WTC11 (cell line): ENCODE data around the gene TACC2. TPM values are rescaled to one million over a fixed set of nuclear protein-coding genes. Genes with fewer than 3 reads are reported as not detected.

Source experiments
- ATAC-seq: fragments of 200-7000 bp; cut with Tn5 transposase; 2 replicates; pipeline ENCODE4 v1.10.0; 2021; ENCODE audit warnings: mild to moderate bottlenecking, moderate library complexity
- CTCF ChIA-PET: fragments of 300-600 bp; sonication (Branson Sonifier 250); formaldehyde crosslinking; loops from one replicate; lab custom pipeline; 2021; ENCODE audit warnings: antibody characterized with exemption; lab: Charles Lee
- POLR2A ChIA-PET: fragments of 350-600 bp; sonication (Branson Sonifier 250); formaldehyde crosslinking; loops from one replicate; lab custom pipeline; 2021; ENCODE audit warnings: antibody characterized with exemption; lab: Charles Lee
- DNase-seq: peaks from one replicate; pipeline ENCODE4 v3.0.0; 2021; ENCODE audit warnings: low spot score
- H3K27ac Mint-ChIP-seq: 2 replicates; pipeline ENCODE4 v1.8.0; 2021; ENCODE audit warnings: mixed read lengths
- H3K27me3 Mint-ChIP-seq: 2 replicates; pipeline ENCODE4 v1.8.0; 2021; ENCODE audit warnings: low read depth, mild to moderate bottlenecking, moderate library complexity, mixed read lengths
- H3K36me3 Mint-ChIP-seq: 2 replicates; pipeline ENCODE4 v1.8.0; 2021; ENCODE audit warnings: mixed read lengths
- H3K4me1 Mint-ChIP-seq: 2 replicates; pipeline ENCODE4 v1.8.0; 2022; ENCODE audit warnings: mixed read lengths
- H3K4me3 Mint-ChIP-seq: 2 replicates; pipeline ENCODE4 v1.8.0; 2021; ENCODE audit warnings: mild to moderate bottlenecking, moderate library complexity, mixed read lengths
- H3K9me3 Mint-ChIP-seq: 2 replicates; pipeline ENCODE4 v1.8.0; 2021; ENCODE audit warnings: mixed read lengths
- ARID4B ChIP-seq: sonication (generic); formaldehyde crosslinking; IDR thresholded peaks from 2 replicates; pipeline ENCODE4 v1.8.0; 2023; ENCODE audit warnings: missing genetic modification reagents, mild to moderate bottlenecking, borderline replicate concordance
- CREB1 ChIP-seq: sonication (generic); formaldehyde crosslinking; IDR thresholded peaks from 2 replicates; pipeline ENCODE4 v1.8.0; 2023; ENCODE audit warnings: mild to moderate bottlenecking, missing genetic modification reagents
- ESRRA ChIP-seq: sonication (generic); formaldehyde crosslinking; IDR thresholded peaks from 2 replicates; pipeline ENCODE4 v1.8.1; 2022; ENCODE audit warnings: mild to moderate bottlenecking, missing genetic modification reagents, borderline replicate concordance
- ETV6 ChIP-seq: sonication (generic); formaldehyde crosslinking; IDR thresholded peaks from 2 replicates; pipeline ENCODE4 v1.8.1; 2022; ENCODE audit warnings: mild to moderate bottlenecking, missing genetic modification reagents
- FOXK1 ChIP-seq: sonication (generic); formaldehyde crosslinking; IDR thresholded peaks from 2 replicates; pipeline ENCODE4 v1.8.0; 2022; ENCODE audit warnings: mild to moderate bottlenecking, moderate library complexity, missing genetic modification reagents
- FOXP4 ChIP-seq: sonication (generic); formaldehyde crosslinking; IDR thresholded peaks from 2 replicates; pipeline ENCODE4 v1.8.0; 2022; ENCODE audit warnings: mild to moderate bottlenecking, missing genetic modification reagents
- HMGA2 ChIP-seq: fragments of 250-450 bp; sonication (Bioruptor Pico); IDR thresholded peaks from 2 replicates; pipeline ENCODE4 v1.4.0; 2021; ENCODE audit warnings: mild to moderate bottlenecking, moderate library complexity
- JAZF1 ChIP-seq: fragments of 250-450 bp; sonication (Bioruptor Pico); IDR thresholded peaks from 2 replicates; pipeline ENCODE4 v1.9.0; 2021; ENCODE audit warnings: moderate library complexity, mild to moderate bottlenecking, inconsistent platforms
- PRDM15 ChIP-seq: sonication (generic); formaldehyde crosslinking; IDR thresholded peaks from 2 replicates; pipeline ENCODE4 v1.8.0; 2022; ENCODE audit warnings: missing genetic modification reagents
- RORB ChIP-seq: fragments of 250-450 bp; sonication (Bioruptor Pico); IDR thresholded peaks from 2 replicates; pipeline ENCODE4 v1.9.0; 2021; ENCODE audit warnings: mild to moderate bottlenecking
- TEAD4 ChIP-seq: sonication (generic); formaldehyde crosslinking; IDR thresholded peaks from 2 replicates; pipeline ENCODE4 v1.8.0; 2022; ENCODE audit warnings: mild to moderate bottlenecking, missing genetic modification reagents
- ZBTB21 ChIP-seq: sonication (generic); formaldehyde crosslinking; IDR thresholded peaks from 2 replicates; pipeline ENCODE4 v1.8.1; 2023; ENCODE audit warnings: mild to moderate bottlenecking, missing genetic modification reagents, borderline replicate concordance
- ZNF232 ChIP-seq: sonication (generic); formaldehyde crosslinking; IDR thresholded peaks from 2 replicates; pipeline ENCODE4 v1.8.0; 2022; ENCODE audit warnings: mild to moderate bottlenecking, missing genetic modification reagents
- ZNF425 ChIP-seq: fragments of 250-450 bp; sonication (Bioruptor Pico); conservative IDR thresholded peaks from 2 replicates; pipeline ENCODE4 v1.9.0; 2021; ENCODE audit warnings: mild to moderate bottlenecking
- total RNA-seq: library from RNA; stranded (reverse); gene quantifications from 3 replicates; pipeline ENCODE4 v1.2.3, GENCODE V29; 2021
- TF ChIP-seq, protein P1 (sequence below): sonication (generic); formaldehyde crosslinking; IDR thresholded peaks from 2 replicates; pipeline ENCODE4 v1.8.1; 2023; ENCODE audit warnings: mild to moderate bottlenecking, missing genetic modification reagents
- TF ChIP-seq, protein P2 (sequence below): fragments of 250-450 bp; sonication (Bioruptor Pico); IDR thresholded peaks from 2 replicates; pipeline ENCODE4 v1.9.0; 2021; ENCODE audit warnings: moderate library complexity, mild to moderate bottlenecking, inconsistent platforms, borderline replicate concordance
- TF ChIP-seq, protein P3 (sequence below): sonication (generic); formaldehyde crosslinking; IDR thresholded peaks from 2 replicates; pipeline ENCODE4 v1.8.1; 2023; ENCODE audit warnings: mild to moderate bottlenecking, missing genetic modification reagents, moderate library complexity

The TACC2 gene
- total RNA-seq, 1 experiment from 2014 or later: 28.9 TPM

GRCh38 chr10:122082616-122083477 lies 93.9 kb downstream of the TACC2 start (continued):
- no peak for TF ChIP-seq ARID4B
- no peak for TF ChIP-seq FOXK1 (CRISPR knock-in tag)
- no peak for TF ChIP-seq HMGA2 (CRISPR knock-in tag)
- no peak for TF ChIP-seq ETV6 (CRISPR knock-in tag)
- TF ChIP-seq ZNF425 (CRISPR knock-in tag): no peak
- no peak for TF ChIP-seq ZNF232 (CRISPR knock-in tag)
- TF ChIP-seq, all 79 proteins: peak for 0

DNA sequence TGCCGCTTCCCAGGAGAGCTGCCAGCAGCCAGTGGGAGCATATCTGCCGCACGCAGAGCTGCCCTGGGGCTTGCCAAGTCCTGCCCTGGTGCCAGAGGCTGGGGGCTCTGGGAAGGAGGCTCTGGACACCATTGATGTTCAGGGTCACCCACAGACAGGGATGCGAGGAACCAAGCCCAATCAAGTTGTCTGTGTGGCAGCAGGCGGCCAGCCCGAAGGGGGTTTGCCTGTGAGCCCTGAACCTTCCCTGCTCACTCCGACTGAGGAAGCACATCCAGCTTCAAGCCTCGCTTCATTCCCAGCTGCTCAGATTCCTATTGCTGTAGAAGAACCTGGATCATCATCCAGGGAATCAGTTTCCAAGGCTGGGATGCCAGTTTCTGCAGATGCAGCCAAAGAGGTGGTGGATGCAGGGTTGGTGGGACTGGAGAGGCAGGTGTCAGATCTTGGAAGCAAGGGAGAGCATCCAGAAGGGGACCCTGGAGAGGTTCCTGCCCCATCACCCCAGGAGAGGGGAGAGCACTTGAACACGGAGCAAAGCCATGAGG lies 94.6 kb downstream of the TACC2 start:
- H3K4me3 Mint-ChIP-seq: no peak overlapping the region
- H3K27ac Mint-ChIP-seq: no peak overlapping the region
- no peaks in the 10 kb centered on the region for H3K36me3 Mint-ChIP-seq
- ChIA-PET POLR2A (no interaction called here), CTCF (no interaction called here)
- no peak for ATAC-seq
- no peaks in the 10 kb centered on the region; the same call in 1 of the 2 replicates for H3K27me3 Mint-ChIP-seq
- H3K9me3 Mint-ChIP-seq: no peaks in the 10 kb centered on the region
- no peak for DNase-seq
- TF ChIP-seq ESRRA (CRISPR knock-in tag) (no peak), ZBTB21 (CRISPR knock-in tag) (no peak), RORB (CRISPR knock-in tag) (no peak), FOXP4 (CRISPR knock-in tag) (no peak), JAZF1 (CRISPR knock-in tag) (no peak), CREB1 (CRISPR knock-in tag) (no peak), PRDM15 (CRISPR knock-in tag) (no peak), TEAD4 (CRISPR knock-in tag) (no peak)
- TF ChIP-seq, protein P1, sequence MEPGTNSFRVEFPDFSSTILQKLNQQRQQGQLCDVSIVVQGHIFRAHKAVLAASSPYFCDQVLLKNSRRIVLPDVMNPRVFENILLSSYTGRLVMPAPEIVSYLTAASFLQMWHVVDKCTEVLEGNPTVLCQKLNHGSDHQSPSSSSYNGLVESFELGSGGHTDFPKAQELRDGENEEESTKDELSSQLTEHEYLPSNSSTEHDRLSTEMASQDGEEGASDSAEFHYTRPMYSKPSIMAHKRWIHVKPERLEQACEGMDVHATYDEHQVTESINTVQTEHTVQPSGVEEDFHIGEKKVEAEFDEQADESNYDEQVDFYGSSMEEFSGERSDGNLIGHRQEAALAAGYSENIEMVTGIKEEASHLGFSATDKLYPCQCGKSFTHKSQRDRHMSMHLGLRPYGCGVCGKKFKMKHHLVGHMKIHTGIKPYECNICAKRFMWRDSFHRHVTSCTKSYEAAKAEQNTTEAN: no peak
- TF ChIP-seq, protein P2, sequence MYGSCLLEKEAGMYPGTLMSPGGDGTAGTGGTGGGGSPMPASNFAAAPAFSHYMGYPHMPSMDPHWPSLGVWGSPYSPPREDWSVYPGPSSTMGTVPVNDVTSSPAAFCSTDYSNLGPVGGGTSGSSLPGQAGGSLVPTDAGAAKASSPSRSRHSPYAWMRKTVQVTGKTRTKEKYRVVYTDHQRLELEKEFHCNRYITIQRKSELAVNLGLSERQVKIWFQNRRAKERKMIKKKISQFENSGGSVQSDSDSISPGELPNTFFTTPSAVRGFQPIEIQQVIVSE (CRISPR knock-in tag): no peak
- TF ChIP-seq, protein P3, sequence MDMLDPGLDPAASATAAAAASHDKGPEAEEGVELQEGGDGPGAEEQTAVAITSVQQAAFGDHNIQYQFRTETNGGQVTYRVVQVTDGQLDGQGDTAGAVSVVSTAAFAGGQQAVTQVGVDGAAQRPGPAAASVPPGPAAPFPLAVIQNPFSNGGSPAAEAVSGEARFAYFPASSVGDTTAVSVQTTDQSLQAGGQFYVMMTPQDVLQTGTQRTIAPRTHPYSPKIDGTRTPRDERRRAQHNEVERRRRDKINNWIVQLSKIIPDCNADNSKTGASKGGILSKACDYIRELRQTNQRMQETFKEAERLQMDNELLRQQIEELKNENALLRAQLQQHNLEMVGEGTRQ (CRISPR knock-in tag): no peak
- TF ChIP-seq, all 79 proteins: peak for 0
- H3K4me1 Mint-ChIP-seq: peaks cover 7% of the 10 kb centered on the region
